Measurements from ENCODE around the gene ARMCX2. TPM values are rescaled to one million over a fixed set of nuclear protein-coding genes. Genes with fewer than 3 reads are reported as not detected.

The ARMCX2 gene
- total and polyA plus RNA-seq, 4 donors: 13.5 to 58.4 (median 24.2) TPM

GRCh38 chrX:101682723-101683122 lies 23.1 kb upstream of the ARMCX2 start:
- no peak overlapping the region for H3K27ac ChIP-seq (ENCODE audit: low read depth in 1 of 2, low read length in 1 of 2)
- DNase-seq: no peak
- no peak overlapping the region for H3K4me3 ChIP-seq
- H3K4me1 ChIP-seq (ENCODE audit: control insufficient read depth in 5 of 5, insufficient read depth in 5 of 5, low read length in 5 of 5): no peaks in the 10 kb centered on the region
- H3K36me3 ChIP-seq (ENCODE audit: control insufficient read depth in 4 of 4, insufficient read depth in 4 of 4, low read length in 4 of 4): no peaks in the 10 kb centered on the region
- TF ChIP-seq, protein P1, sequence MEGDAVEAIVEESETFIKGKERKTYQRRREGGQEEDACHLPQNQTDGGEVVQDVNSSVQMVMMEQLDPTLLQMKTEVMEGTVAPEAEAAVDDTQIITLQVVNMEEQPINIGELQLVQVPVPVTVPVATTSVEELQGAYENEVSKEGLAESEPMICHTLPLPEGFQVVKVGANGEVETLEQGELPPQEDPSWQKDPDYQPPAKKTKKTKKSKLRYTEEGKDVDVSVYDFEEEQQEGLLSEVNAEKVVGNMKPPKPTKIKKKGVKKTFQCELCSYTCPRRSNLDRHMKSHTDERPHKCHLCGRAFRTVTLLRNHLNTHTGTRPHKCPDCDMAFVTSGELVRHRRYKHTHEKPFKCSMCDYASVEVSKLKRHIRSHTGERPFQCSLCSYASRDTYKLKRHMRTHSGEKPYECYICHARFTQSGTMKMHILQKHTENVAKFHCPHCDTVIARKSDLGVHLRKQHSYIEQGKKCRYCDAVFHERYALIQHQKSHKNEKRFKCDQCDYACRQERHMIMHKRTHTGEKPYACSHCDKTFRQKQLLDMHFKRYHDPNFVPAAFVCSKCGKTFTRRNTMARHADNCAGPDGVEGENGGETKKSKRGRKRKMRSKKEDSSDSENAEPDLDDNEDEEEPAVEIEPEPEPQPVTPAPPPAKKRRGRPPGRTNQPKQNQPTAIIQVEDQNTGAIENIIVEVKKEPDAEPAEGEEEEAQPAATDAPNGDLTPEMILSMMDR (IDR thresholded peaks at IDR 0.05; ENCODE audit: control extremely low read depth, extremely low read depth): no peak
- peaks cover 0 to 30% (median 5%) of the 10 kb centered on the region in 3 donors for H3K27me3 ChIP-seq (ENCODE audit: control insufficient read depth in 3 of 3, insufficient read depth in 3 of 3, low read length in 2 of 3)
- H3K9ac ChIP-seq (ENCODE audit: insufficient read depth in 1 of 2, low read length in 2 of 2): no peak overlapping the region
- no peaks in the 10 kb centered on the region for H3K9me3 ChIP-seq (ENCODE audit: control insufficient read depth in 4 of 4, insufficient read depth in 3 of 4, low read length in 3 of 4)
- no peak for ATAC-seq (ENCODE audit: insufficient read depth, low FRiP score)
- 40 to 54% methylated on average over 2 of the region's 2 CpGs for WGBS, 2 donors

- ATAC-seq (ENCODE audit: insufficient read depth, low FRiP score) (no peak), DNase-seq (no peak)
- Histone ChIP-seq H3K4me3 (no peak overlapping the region), H3K9me3 (ENCODE audit: control insufficient read depth in 4 of 4, insufficient read depth in 3 of 4, low read length in 3 of 4) (no peaks in the 10 kb centered on the region), H3K36me3 (ENCODE audit: control insufficient read depth in 4 of 4, insufficient read depth in 4 of 4, low read length in 4 of 4) (no peaks in the 10 kb centered on the region), H3K4me1 (ENCODE audit: control insufficient read depth in 5 of 5, insufficient read depth in 5 of 5, low read length in 5 of 5) (no peaks in the 10 kb centered on the region), H3K27ac (ENCODE audit: low read depth in 1 of 2, low read length in 1 of 2) (no peak overlapping the region), H3K27me3 (ENCODE audit: control insufficient read depth in 3 of 3, insufficient read depth in 3 of 3, low read length in 2 of 3) (peaks cover 0 to 28% (median 5%) of the 10 kb centered on the region in 3 donors), H3K9ac (ENCODE audit: insufficient read depth in 1 of 2, low read length in 2 of 2) (no peak overlapping the region)
- WGBS, 2 donors: 69 to 71% methylated on average over 1 of the region's 1 CpG
- TF ChIP-seq, protein P1 (IDR thresholded peaks at IDR 0.05; ENCODE audit: control extremely low read depth, extremely low read depth): no peak
These were observed 17.4 kb upstream of the ARMCX2 start for GRCh38 chrX:101677028-101677427.

GRCh38 chrX:101676571-101676970 lies 16.9 kb upstream of the ARMCX2 start:
- Histone ChIP-seq H3K36me3 (ENCODE audit: control insufficient read depth in 4 of 4, insufficient read depth in 4 of 4, low read length in 4 of 4) (no peaks in the 10 kb centered on the region), H3K4me3 (no peak overlapping the region), H3K9me3 (ENCODE audit: control insufficient read depth in 4 of 4, insufficient read depth in 3 of 4, low read length in 3 of 4) (no peaks in the 10 kb centered on the region), H3K9ac (ENCODE audit: insufficient read depth in 1 of 2, low read length in 2 of 2) (no peak overlapping the region), H3K4me1 (ENCODE audit: control insufficient read depth in 5 of 5, insufficient read depth in 5 of 5, low read length in 5 of 5) (no peaks in the 10 kb centered on the region), H3K27me3 (ENCODE audit: control insufficient read depth in 3 of 3, insufficient read depth in 3 of 3, low read length in 2 of 3) (peaks cover 0 to 28% (median 5%) of the 10 kb centered on the region in 3 donors), H3K27ac (ENCODE audit: low read depth in 1 of 2, low read length in 1 of 2) (no peak overlapping the region)
- DNase-seq (no peak), ATAC-seq (ENCODE audit: insufficient read depth, low FRiP score) (no peak)
- WGBS, 2 donors: 60 to 95% methylated on average over 2 to 3 of the region's 3 CpGs
- TF ChIP-seq, protein P1 (IDR thresholded peaks at IDR 0.05; ENCODE audit: control extremely low read depth, extremely low read depth): no peak

DNA sequence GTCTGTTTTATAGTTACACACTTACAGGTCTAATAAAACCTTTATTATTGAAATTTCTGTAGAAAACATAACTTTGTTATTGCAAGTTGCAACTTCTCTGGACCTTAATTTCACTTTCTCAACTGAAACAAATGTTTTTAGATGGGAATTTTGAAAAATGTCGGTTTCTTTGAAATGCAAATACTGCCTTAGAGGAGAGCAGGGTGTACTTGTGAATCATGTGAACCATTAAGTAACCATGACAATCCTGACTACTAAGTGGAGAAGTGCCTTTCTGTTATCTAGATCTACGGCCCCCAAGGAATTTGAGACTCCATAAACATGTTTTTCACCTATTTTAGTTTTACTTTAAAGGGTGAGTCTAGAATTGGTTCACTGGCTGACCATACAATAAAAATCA lies 8.5 kb upstream of the ARMCX2 start:
- WGBS, 2 donors: 45 to 72% methylated on average over 2 of the region's 2 CpGs
- H3K27me3 ChIP-seq (ENCODE audit: control insufficient read depth in 3 of 3, insufficient read depth in 3 of 3, low read length in 2 of 3): peaks cover 0 to 32% (median 3%) of the 10 kb centered on the region in 3 donors
- no peak overlapping the region for H3K4me3 ChIP-seq
- TF ChIP-seq, protein P1 (IDR thresholded peaks at IDR 0.05; ENCODE audit: control extremely low read depth, extremely low read depth): no peak
- H3K9me3 ChIP-seq (ENCODE audit: control insufficient read depth in 4 of 4, insufficient read depth in 3 of 4, low read length in 3 of 4): peaks cover 0 to 4% (median 0%) of the 10 kb centered on the region in 4 donors
- ATAC-seq (ENCODE audit: insufficient read depth, low FRiP score) (no peak), DNase-seq (peak in 1 of 3 donors; percentile 28)
- no peak overlapping the region for H3K9ac ChIP-seq (ENCODE audit: insufficient read depth in 1 of 2, low read length in 2 of 2)
- no peaks in the 10 kb centered on the region for H3K36me3 ChIP-seq (ENCODE audit: control insufficient read depth in 4 of 4, insufficient read depth in 4 of 4, low read length in 4 of 4)
- H3K27ac ChIP-seq (ENCODE audit: low read depth in 1 of 2, low read length in 1 of 2): no peak overlapping the region
- H3K4me1 ChIP-seq (ENCODE audit: control insufficient read depth in 5 of 5, insufficient read depth in 5 of 5, low read length in 5 of 5): no peaks in the 10 kb centered on the region
